Astrocyte (in vitro differentiated cells and primary cell): ENCODE data around the gene C2orf42. TPM values are rescaled to one million over a fixed set of nuclear protein-coding genes. Genes with fewer than 3 reads are reported as not detected.

Experiments
- DNase-seq: peaks from one replicate; pipeline ENCODE4 v3.0.0-alpha.2; 2010; ENCODE audit warnings: low read depth
- FAIRE-seq: peaks from 2 replicates; lab custom pipeline; 2011; peaks lifted over from hg19 to GRCh38; lab: Jason Lieb, UNC
- H2AFZ ChIP-seq: 2 replicates; pipeline ENCODE4 v1.6.0; 2012; ENCODE audit warnings: low read depth, low read length, inconsistent platforms
- H3K27ac ChIP-seq: 2 replicates; pipeline ENCODE4 v1.5.1; 2011; ENCODE audit warnings: low read depth, low read length, inconsistent platforms
- H3K27me3 ChIP-seq: 2 replicates; pipeline ENCODE4 v1.6.0; 2011; ENCODE audit warnings: low read length, inconsistent platforms; ENCODE audit not compliant: insufficient read depth
- H3K36me3 ChIP-seq: 2 replicates; pipeline ENCODE4 v1.5.1; 2011; ENCODE audit warnings: low read length, inconsistent platforms; ENCODE audit not compliant: insufficient read depth
- H3K4me1 ChIP-seq: 2 replicates; pipeline ENCODE4 v1.5.1; 2011; ENCODE audit warnings: low read length, inconsistent platforms; ENCODE audit not compliant: insufficient read depth
- H3K4me2 ChIP-seq: 2 replicates; pipeline ENCODE4 v1.6.0; 2012; ENCODE audit warnings: low read length, inconsistent platforms
- H3K4me3 ChIP-seq: 2 replicates; pipeline ENCODE4 v1.5.1; 2011; ENCODE audit warnings: low read depth, mild to moderate bottlenecking, low read length, inconsistent platforms; ENCODE audit not compliant: insufficient read depth
- H3K79me2 ChIP-seq: 2 replicates; pipeline ENCODE4 v1.6.0; 2012; ENCODE audit warnings: mild to moderate bottlenecking, low read length, inconsistent platforms; ENCODE audit not compliant: insufficient read depth
- H3K9ac ChIP-seq: 2 replicates; pipeline ENCODE4 v1.6.0; 2012; ENCODE audit warnings: mild to moderate bottlenecking, low read length, inconsistent platforms
- H3K9me3 ChIP-seq: 2 replicates; pipeline ENCODE4 v1.5.1; 2012; ENCODE audit warnings: low read depth, mild to moderate bottlenecking, low read length, inconsistent platforms; ENCODE audit not compliant: insufficient read depth
- H4K20me1 ChIP-seq: 2 replicates; pipeline ENCODE4 v1.6.0; 2012; ENCODE audit warnings: low read length, inconsistent platforms; ENCODE audit not compliant: insufficient read depth
- H3K27ac Mint-ChIP-seq: one replicate; pipeline ENCODE4 v1.8.0; 2021; ENCODE audit warnings: mild to moderate bottlenecking, mixed read lengths; ENCODE audit not compliant: unreplicated experiment
- H3K27me3 Mint-ChIP-seq: one replicate; pipeline ENCODE4 v1.8.0; 2021; ENCODE audit warnings: low read depth, mixed read lengths; ENCODE audit not compliant: unreplicated experiment
- H3K36me3 Mint-ChIP-seq: one replicate; pipeline ENCODE4 v1.8.0; 2021; ENCODE audit warnings: low read depth, mixed read lengths; ENCODE audit not compliant: unreplicated experiment
- H3K4me1 Mint-ChIP-seq: one replicate; pipeline ENCODE4 v1.8.0; 2021; ENCODE audit warnings: low read depth, mixed read lengths; ENCODE audit not compliant: unreplicated experiment
- H3K4me3 Mint-ChIP-seq: one replicate; pipeline ENCODE4 v1.8.0; 2021; ENCODE audit warnings: mild to moderate bottlenecking, moderate library complexity, mixed read lengths; ENCODE audit not compliant: unreplicated experiment
- H3K9me3 Mint-ChIP-seq: one replicate; pipeline ENCODE4 v1.8.0; 2021; ENCODE audit warnings: mild to moderate bottlenecking, mixed read lengths; ENCODE audit not compliant: unreplicated experiment
- EZH2 ChIP-seq: IDR thresholded peaks from 2 replicates; pipeline ENCODE4 v1.6.1; 2012; ENCODE audit warnings: mild to moderate bottlenecking, low read length, inconsistent platforms; ENCODE audit not compliant: insufficient read depth
- total RNA-seq: library from RNA; stranded (reverse); gene quantifications from 2 replicates; pipeline ENCODE4 v1.2.1, GENCODE V29; 2021
- TF ChIP-seq, protein P1 (sequence below): IDR thresholded peaks from 2 replicates; pipeline ENCODE4 v1.5.1; 2011; ENCODE audit warnings: low read depth, mild to moderate bottlenecking, inconsistent platforms, low read length, moderate library complexity; ENCODE audit not compliant: insufficient read depth

C2orf42 gene
- total RNA-seq, 1 donor from 2014 or later, result 20.7 TPM

DNA sequence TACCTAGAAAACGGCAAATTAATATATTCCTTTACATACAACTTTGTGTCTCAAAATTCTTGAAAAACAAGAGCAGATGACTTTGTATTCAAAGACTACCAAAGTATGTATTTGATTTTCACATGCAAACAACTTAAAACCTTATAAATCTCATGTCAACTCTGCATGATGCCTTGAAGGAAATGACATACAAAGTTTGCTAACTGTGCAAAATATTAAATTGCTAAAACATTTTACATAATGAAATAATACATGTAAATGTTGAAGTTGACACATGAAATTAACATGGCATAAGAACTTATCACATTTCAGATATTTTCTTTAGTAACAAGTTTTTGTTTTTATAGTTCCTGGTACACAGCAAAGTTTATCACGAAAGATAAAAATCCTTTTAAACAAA lies 20.8 kb upstream of the C2orf42 start:
- Histone ChIP-seq H3K9ac (no peak overlapping the region), H2AFZ (no peak overlapping the region), H4K20me1 (no peaks in the 10 kb centered on the region), H3K27ac (no peak overlapping the region), H3K27me3 (no peaks in the 10 kb centered on the region), H3K9me3 (no peaks in the 10 kb centered on the region), H3K36me3 (peaks cover 39% of the 10 kb centered on the region), H3K4me2 (no peak overlapping the region), H3K4me3 (no peak overlapping the region), H3K79me2 (no peaks in the 10 kb centered on the region), H3K4me1 (no peaks in the 10 kb centered on the region)
- H3K4me1 Mint-ChIP-seq, result no peaks in the 10 kb centered on the region
- H3K27ac Mint-ChIP-seq, result no peak overlapping the region
- FAIRE-seq (no peak), DNase-seq (no peak)
- no peak overlapping the region for H3K4me3 Mint-ChIP-seq
- peaks cover 10% of the 10 kb centered on the region for H3K36me3 Mint-ChIP-seq
- no peaks in the 10 kb centered on the region for H3K9me3 Mint-ChIP-seq
- H3K27me3 Mint-ChIP-seq, result no peaks in the 10 kb centered on the region
- TF ChIP-seq EZH2, result no peak
- TF ChIP-seq, protein P1, sequence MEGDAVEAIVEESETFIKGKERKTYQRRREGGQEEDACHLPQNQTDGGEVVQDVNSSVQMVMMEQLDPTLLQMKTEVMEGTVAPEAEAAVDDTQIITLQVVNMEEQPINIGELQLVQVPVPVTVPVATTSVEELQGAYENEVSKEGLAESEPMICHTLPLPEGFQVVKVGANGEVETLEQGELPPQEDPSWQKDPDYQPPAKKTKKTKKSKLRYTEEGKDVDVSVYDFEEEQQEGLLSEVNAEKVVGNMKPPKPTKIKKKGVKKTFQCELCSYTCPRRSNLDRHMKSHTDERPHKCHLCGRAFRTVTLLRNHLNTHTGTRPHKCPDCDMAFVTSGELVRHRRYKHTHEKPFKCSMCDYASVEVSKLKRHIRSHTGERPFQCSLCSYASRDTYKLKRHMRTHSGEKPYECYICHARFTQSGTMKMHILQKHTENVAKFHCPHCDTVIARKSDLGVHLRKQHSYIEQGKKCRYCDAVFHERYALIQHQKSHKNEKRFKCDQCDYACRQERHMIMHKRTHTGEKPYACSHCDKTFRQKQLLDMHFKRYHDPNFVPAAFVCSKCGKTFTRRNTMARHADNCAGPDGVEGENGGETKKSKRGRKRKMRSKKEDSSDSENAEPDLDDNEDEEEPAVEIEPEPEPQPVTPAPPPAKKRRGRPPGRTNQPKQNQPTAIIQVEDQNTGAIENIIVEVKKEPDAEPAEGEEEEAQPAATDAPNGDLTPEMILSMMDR, result no peak

DNA sequence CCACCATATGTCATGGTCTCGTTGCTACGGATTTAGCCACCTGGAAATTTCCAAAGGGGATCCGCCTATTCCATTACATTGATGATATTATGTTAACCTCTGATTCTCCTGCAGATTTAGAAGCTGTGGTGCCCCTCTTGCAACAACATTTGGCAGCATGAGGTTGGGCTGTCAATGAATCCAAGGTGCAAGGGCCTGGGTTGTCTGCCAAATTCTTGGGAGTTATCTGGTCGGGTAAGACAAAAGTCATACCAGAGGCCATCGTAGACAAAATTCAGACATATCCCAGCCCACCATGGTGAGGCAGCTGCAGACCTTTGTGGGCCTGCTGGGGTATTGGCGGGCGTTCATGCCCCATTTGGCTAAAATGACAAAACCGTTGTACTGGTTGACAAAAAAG lies 13.6 kb upstream of the C2orf42 start:
- no peak overlapping the region for H3K4me3 Mint-ChIP-seq
- FAIRE-seq, result no peak

DNA sequence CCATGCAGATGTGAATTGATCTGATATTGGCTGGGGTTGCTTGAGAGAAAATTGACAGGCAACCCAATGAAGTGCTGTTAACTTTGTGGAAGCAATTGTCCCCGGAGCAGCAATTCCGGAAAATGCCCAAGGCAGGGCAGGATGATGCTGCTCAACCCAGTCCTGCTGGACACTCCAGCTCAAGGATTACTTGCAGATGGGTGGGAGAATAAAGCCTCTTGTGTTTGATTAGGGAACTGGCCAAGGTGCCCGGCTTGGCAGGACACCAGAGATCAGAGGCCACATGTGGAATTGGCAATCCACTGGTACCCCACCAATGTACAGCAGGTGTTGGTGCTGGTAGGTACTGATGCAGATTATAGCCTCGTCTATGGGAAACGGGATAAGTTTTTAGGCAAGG lies 12.3 kb upstream of the C2orf42 start:
- Mint-ChIP-seq H3K36me3 (peaks cover 2% of the 10 kb centered on the region), H3K27ac (no peak overlapping the region), H3K9me3 (no peaks in the 10 kb centered on the region), H3K4me3 (no peak overlapping the region), H3K27me3 (no peaks in the 10 kb centered on the region), H3K4me1 (no peaks in the 10 kb centered on the region)
- H2AFZ ChIP-seq, result no peak overlapping the region
- H3K79me2 ChIP-seq, result no peaks in the 10 kb centered on the region
- H4K20me1 ChIP-seq, result no peaks in the 10 kb centered on the region
- no peaks in the 10 kb centered on the region for H3K36me3 ChIP-seq
- H3K4me2 ChIP-seq, result no peak overlapping the region
- no peak overlapping the region for H3K4me3 ChIP-seq
- H3K9ac ChIP-seq, result no peak overlapping the region
- DNase-seq (no peak), FAIRE-seq (no peak)
- no peaks in the 10 kb centered on the region for H3K9me3 ChIP-seq
- no peaks in the 10 kb centered on the region for H3K4me1 ChIP-seq
- H3K27me3 ChIP-seq, result no peaks in the 10 kb centered on the region
- H3K27ac ChIP-seq, result no peak overlapping the region
- TF ChIP-seq, protein P1, result no peak
- TF ChIP-seq EZH2, result no peak

More for the DNA sequence above, 13.6 kb upstream of the C2orf42 start:
- H3K9ac ChIP-seq, result no peak overlapping the region
- DNase-seq, result no peak
- TF ChIP-seq, protein P1, result no peak
- no peak for TF ChIP-seq EZH2
- H3K4me1 ChIP-seq, result no peaks in the 10 kb centered on the region
- no peaks in the 10 kb centered on the region for H3K79me2 ChIP-seq
- no peaks in the 10 kb centered on the region for H4K20me1 ChIP-seq
- H3K36me3 ChIP-seq, result peaks cover 3% of the 10 kb centered on the region
- no peak overlapping the region for H3K4me2 ChIP-seq
- H3K27ac Mint-ChIP-seq, result no peak overlapping the region
- H3K9me3 Mint-ChIP-seq, result no peaks in the 10 kb centered on the region
- peaks cover 3% of the 10 kb centered on the region for H3K36me3 Mint-ChIP-seq
- H3K27ac ChIP-seq, result no peak overlapping the region
- H2AFZ ChIP-seq, result no peak overlapping the region
- H3K4me1 Mint-ChIP-seq, result no peaks in the 10 kb centered on the region
- H3K9me3 ChIP-seq, result no peaks in the 10 kb centered on the region
- H3K4me3 ChIP-seq, result no peak overlapping the region
- H3K27me3 ChIP-seq, result no peaks in the 10 kb centered on the region
- H3K27me3 Mint-ChIP-seq, result no peaks in the 10 kb centered on the region
